ENCODE results near the gene SMARCAD1.

SMARCAD1 gene

GRCh38 chr4:94169803-94170372, 37.8 kb upstream of the SMARCAD1 start:
- TF ChIP-seq CTCF (IDR thresholded peaks at IDR 0.05; ENCODE audit: borderline replicate concordance, control extremely low read depth, extremely low read depth, insufficient read depth, missing control alignments) = no peak
- in situ Hi-C loops (cut with MboI; ENCODE audit: low sequenced_read_pairs, unreplicated experiment) = no loop called here
- DNase-seq (ENCODE audit: low spot score) = no peak

GRCh38 chr4:94171616-94172015, 36.0 kb upstream of the SMARCAD1 start:
- in situ Hi-C loops (cut with MboI; ENCODE audit: low sequenced_read_pairs, unreplicated experiment) = no loop called here
- no peak for DNase-seq (ENCODE audit: low spot score)
- no peak for TF ChIP-seq CTCF (IDR thresholded peaks at IDR 0.05; ENCODE audit: borderline replicate concordance, control extremely low read depth, extremely low read depth, insufficient read depth, missing control alignments)

DNA sequence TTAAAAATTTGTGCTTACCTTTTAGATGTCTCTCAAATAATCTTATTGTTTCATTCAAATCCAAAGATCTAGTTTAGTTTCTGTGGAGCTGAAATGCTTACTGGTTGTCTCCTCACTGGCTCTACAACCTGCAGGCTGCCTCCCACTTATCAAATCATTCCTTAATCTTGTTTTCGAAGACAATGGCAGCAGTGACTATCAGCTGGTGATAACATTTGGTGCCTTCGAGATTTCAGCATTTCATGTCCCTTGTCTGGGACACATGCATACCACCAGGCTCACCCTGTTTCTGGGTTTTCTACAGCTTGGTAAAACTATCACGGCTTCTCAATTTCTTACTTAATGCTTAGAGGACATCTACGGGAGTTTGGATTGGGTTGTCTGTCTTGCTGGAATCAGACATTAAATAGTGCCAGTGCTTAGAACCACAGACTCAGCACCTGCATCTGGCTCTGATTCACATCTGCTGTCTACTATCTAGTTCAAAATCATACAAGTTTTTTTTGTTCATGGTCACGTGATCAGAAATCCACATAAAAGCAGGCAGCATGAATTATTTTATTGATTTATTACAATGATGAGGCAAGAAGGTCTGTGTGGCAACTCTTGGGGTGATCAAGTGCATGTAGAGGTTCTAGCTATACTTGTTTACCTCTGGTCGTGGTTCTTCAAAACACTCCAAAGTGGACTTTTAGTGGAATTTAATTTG, 32.0 kb upstream of the SMARCAD1 start:
- in situ Hi-C loops (cut with MboI; ENCODE audit: low sequenced_read_pairs, unreplicated experiment) = no loop called here
- TF ChIP-seq CTCF (IDR thresholded peaks at IDR 0.05; ENCODE audit: borderline replicate concordance, control extremely low read depth, extremely low read depth, insufficient read depth, missing control alignments) = no peak
- DNase-seq (ENCODE audit: low spot score) = no peak

GRCh38 chr4:94177822-94178221, 29.8 kb upstream of the SMARCAD1 start:
- in situ Hi-C loops (cut with MboI; ENCODE audit: low sequenced_read_pairs, unreplicated experiment) = no loop called here
- DNase-seq (ENCODE audit: low spot score) = no peak
- TF ChIP-seq CTCF (IDR thresholded peaks at IDR 0.05; ENCODE audit: borderline replicate concordance, control extremely low read depth, extremely low read depth, insufficient read depth, missing control alignments) = no peak

DNA sequence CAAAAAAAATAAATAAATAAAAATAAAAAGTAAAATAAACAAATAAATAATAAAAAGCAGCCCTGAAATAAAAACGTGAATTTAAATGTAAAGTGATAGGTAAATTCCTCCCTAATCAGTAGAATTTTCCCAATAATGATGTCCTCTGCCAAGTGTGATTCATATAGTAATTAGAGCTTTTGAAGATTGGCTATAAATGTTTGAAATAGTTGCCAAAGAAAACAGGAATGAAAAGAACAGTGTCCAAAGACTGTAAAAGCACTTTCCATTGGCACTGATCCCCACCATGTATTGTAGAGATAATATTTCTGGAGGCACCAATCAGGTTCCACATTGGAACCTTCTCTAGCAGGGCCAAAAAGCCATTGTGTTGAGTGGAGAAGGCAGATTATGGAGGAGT, 25.9 kb upstream of the SMARCAD1 start:
- TF ChIP-seq CTCF (IDR thresholded peaks at IDR 0.05; ENCODE audit: borderline replicate concordance, control extremely low read depth, extremely low read depth, insufficient read depth, missing control alignments) = no peak
- DNase-seq (ENCODE audit: low spot score) = no peak
- in situ Hi-C loops (cut with MboI; ENCODE audit: low sequenced_read_pairs, unreplicated experiment) = no loop called here

GRCh38 chr4:94202769-94203168, 4.9 kb upstream of the SMARCAD1 start:
- DNase-seq (ENCODE audit: low spot score) = no peak
- in situ Hi-C loops (cut with MboI; ENCODE audit: low sequenced_read_pairs, unreplicated experiment) = no loop called here
- TF ChIP-seq CTCF (IDR thresholded peaks at IDR 0.05; ENCODE audit: borderline replicate concordance, control extremely low read depth, extremely low read depth, insufficient read depth, missing control alignments) = no peak
